GM21526 (cell line): ENCODE results near the gene BRD4.

Source experiments
- ATAC-seq: cut with Tn5 transposase; IDR thresholded peaks from one replicate; pipeline ENCODE4 v1.9.1; 2021; ENCODE audit warnings: moderate library complexity; ENCODE audit not compliant: unreplicated experiment, low FRiP score

Gene BRD4

DNA sequence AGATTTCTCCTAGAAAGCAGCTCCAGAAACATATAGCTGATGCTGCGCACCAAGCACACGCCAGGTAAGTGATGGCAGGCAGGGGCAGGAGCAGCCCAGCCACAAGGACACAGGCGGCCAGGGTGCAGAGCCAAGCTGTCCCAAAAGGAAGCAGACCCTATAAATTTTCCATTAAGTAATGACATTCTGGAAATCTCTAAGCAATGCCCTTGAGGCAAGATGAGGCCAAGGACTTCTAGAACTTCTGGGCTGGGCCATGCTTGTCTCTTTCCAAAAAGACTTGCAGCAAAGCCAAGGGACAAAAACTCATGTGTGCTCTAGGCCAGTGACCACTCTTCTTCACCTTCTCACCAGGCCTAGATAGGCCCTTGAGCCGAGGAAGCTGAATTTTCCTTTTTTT is 57.9 kb downstream of the BRD4 start:
- ATAC-seq, result no peak

DNA sequence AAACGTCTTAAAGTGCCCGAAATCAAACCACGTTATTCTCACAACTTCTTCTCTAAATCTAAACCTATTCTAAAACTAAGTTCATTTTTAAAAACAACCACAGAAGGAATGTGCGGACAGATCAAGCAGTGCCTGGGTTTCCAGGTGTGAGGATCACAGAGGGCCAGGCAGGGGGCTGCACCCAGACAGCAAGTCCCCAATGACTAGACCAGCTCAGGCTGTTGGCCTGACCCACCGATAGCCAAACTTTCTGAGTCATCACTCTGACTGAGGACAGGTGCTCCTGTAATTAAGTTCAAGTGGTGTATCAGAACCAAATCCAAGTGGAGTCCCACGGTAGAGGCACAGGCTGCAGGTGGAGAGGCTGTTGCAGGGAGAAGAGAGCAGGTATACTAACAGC is 62.5 kb downstream of the BRD4 start:
- no peak for ATAC-seq

DNA sequence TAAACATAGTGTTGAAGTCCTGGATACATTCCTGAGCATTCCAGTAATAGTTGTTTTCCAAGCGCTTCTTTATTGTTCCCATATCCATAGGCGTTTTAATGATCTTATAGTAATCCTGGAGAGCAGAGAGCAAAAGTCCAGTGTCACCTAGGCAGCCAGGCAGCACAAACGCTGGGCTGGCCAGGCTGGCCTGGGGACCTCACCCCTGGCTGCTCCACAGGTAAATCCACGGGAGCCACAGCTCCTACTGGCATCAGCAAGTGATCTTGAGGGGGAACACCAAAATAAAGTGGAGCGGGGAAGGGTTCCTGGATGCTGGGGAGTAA is 63.4 kb downstream of the BRD4 start:
- no peak for ATAC-seq

- ATAC-seq, result no peak
These were observed 64.0 kb downstream of the BRD4 start for GRCh38 chr19:15268192-15268927.

- ATAC-seq, result no peak
These were observed 65.7 kb downstream of the BRD4 start for GRCh38 chr19:15266683-15267082.

GRCh38 chr19:15265850-15266248 is 66.5 kb downstream of the BRD4 start:
- no peak for ATAC-seq

DNA sequence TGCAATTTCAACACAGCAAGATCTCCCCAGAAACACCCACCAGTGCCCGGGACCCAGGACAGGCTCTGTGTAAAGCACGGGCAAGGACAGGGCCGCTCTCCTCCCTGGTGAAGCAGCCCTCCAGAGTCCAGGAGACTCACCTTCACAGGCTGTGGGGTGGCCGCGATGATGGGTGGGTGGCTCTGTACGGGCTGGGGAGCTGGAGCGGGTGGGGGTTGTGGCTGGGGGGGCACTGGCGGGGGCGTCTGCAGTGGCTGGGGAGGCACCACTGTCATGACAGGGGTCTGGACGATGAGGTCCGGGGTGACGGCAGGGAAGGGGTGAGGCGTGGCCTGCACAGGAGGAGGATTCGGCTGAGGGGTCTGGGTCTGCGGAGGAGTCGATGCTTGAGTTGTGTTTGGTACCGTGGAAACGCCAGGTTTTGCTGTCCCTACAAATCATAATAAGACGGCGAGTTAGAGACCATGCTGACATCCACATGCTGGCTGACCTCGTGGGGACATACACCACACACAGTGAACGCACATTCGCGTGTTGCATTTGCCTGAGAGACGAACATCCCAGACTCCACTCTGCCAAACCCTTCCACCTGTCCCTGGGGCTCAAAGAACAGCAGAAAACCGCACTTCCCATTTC is 67.0 kb downstream of the BRD4 start:
- ATAC-seq, result no peak

- ATAC-seq, result no peak
These were observed 67.5 kb downstream of the BRD4 start for GRCh38 chr19:15264933-15265206.

GRCh38 chr19:15264061-15264932 is 68.0 kb downstream of the BRD4 start:
- no peak for ATAC-seq

DNA sequence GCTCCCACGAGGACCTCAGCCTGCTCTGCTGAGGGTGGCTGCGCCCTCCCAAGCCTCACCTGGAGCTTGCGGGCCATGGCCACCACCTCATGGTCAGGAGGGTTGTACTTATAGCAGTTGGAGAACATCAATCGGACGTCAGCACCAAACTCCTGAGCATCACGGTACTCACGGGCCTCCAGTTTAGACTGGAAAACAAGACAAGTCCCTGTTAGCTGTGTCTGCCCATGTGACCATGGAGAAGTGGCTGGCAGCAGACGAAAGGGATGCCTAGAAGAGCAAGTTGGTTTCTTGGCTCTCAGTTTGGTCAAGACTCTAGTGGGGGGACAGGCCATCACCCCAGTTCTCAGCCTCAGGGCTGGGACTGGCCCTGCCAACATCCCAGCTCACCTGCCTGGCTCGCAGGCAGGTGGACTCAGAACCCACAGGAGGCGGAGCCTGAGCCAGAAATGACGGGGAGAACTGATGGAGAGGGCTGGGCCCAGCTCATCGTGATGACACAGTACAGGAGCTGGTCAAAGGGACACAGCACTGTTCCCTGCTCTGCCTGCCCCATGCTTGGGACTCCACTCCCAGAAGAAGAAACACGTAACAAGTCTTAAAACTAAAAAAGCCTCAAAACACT is 68.9 kb downstream of the BRD4 start:
- ATAC-seq, result no peak

DNA sequence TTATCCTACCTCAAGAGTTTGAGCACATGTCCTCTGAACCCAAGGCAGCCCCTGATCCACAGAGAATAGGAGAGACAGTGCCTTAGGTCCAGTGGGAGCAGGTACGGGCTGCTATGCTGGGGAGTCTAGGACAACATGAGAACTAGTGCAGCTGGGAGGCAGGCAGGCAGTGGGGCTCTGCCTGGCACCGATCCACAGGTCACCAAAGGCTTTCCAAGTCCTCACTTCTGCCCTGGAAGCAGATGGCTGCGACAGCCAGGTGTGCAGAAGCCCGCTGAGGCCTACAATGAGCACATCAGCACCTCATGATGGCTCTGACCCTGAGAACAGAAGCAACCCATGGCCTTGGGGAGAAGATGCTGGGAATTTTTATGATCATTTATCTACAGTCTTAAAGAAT is 70.3 kb downstream of the BRD4 start:
- no peak for ATAC-seq

- ATAC-seq, result no peak
These were observed 71.4 kb downstream of the BRD4 start for GRCh38 chr19:15260939-15261338.

DNA sequence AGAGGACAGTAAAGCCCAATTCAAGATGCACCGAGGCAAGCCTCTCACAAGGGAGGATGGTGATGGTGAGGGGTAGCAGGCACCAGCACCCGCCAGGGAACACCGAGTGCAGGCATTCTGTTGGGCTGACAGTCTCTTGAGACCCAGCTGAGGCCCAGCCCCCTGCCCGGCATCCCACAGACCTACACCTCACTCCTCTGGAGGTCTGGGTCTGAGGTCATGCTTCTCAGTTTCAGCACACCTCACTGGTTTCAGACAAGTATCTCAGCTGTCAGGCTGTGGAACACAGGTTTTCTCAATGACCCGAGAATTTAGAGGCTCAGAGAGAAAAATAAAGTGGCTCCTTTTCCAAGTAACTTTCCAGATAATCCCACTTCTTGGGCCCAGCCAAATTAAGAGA is 72.4 kb downstream of the BRD4 start:
- no peak for ATAC-seq

- no peak for ATAC-seq
These were observed 74.6 kb downstream of the BRD4 start for GRCh38 chr19:15257782-15258181.

- no peak for ATAC-seq
These were observed 75.5 kb downstream of the BRD4 start for GRCh38 chr19:15256708-15257331.

- ATAC-seq, result no peak
These were observed 76.9 kb downstream of the BRD4 start for GRCh38 chr19:15255359-15255990.

- no peak for ATAC-seq
These were observed 77.8 kb downstream of the BRD4 start for GRCh38 chr19:15254547-15254946.

DNA sequence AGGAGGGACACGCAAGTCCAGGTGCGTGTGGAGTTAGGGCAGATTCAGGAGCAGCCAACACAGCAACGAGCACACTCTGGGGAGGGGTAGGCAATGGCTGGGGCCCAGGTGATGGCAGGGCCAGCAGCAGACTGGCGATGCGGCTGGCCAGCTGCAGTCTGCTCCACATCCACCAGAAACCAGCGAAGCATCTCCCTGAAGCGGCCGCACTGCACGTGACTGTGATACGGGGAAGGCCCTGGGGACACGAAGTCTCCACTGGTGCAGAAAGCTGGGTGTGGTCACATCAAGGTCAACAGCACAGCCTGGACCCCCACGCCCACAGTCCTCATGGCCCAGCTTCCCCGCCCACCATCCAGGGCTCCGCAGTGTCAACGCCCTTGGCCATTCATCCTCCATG is 78.8 kb downstream of the BRD4 start:
- no peak for ATAC-seq

- no peak for ATAC-seq
These were observed 79.3 kb downstream of the BRD4 start for GRCh38 chr19:15253061-15253460.

GRCh38 chr19:15252398-15253018 is 79.8 kb downstream of the BRD4 start:
- no peak for ATAC-seq
